ENCODE results near the gene HSF2BP.

Gene HSF2BP

DNA sequence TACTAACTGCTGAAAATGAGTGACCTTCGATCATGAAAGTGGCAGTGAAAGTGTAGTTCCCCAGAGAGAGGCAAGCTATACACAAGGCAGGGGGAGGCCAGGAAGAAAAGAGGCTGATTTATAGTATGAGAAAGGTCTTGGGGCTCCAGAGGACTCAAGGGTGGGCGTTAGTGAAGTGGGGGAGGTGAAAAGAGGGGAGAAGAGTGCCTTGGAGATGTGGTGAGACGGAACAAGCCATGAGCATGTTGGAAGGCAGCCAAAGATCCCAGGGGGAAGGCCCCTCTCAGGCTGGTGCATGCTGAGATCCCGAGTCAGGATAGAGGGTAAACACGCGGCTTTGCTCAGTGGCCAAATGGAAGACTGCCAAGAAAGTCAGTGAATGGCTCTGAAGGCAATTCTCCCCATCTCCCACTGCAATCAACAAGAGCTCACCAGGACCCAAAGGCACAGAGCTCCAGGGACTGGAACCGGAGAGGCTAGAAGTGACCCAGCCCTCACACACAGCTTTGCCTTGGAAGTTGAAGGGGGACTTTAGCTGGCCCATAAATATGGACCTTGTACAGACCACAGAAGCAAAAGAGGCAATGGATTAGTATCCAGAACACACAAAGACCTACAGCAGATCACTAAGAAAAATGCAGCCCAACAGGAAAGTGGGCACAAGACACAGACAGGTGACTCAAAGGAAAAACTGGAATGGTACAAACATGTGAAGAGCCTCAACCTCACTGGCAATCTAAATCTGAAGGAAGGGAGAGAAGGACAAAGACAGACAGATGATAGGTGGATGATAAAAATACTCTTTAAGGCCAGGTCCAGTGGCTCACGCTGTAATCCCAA lies 49.6 kb downstream of the HSF2BP start:
- Histone ChIP-seq H3K9me3 (replicated peaks in 1 of 11) (no peaks in the 10 kb centered on the region), H3K27me3 (peaks cover 0 to 33% (median 0%) of the 10 kb centered on the region in 11 experiments; a peak in 4 of 22 replicates), H3K4me1 (peaks cover 5 to 37% (median 20%) of the 10 kb centered on the region in 10 experiments; a peak in 18 of 20 replicates), H3K36me3 (no peaks in the 10 kb centered on the region), H3K4me3 (no peak overlapping the region), H3K4me2 (no peak overlapping the region), H3K27ac (no peak overlapping the region), H3K9ac (no peak overlapping the region), H4K20me1 (peaks cover 0 to 8% (median 0%) of the 10 kb centered on the region in 11 experiments; a peak in 2 of 22 replicates)
- TF ChIP-seq Cebpa-rat (IDR thresholded peaks at IDR 0.05), result no peak

DNA sequence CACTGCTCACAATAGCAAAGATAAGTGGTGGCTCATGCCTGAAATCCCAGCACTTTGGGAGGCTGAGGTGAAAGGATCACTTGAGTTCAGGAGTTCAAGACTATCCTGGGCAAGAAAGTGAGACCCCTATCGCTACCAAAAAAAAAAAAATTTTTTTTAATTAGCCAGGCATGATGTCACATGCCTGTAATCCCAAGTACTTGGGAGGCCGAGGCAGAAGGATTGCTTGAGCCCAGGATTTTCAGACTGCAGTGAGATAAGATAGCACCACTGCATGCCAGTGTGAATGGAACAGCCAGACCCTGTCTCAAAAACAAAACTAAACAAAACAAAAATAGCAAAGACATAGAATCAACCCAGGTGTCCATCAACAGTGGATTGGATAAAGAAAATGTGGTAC lies 50.6 kb downstream of the HSF2BP start:
- Histone ChIP-seq H3K4me2 (peak overlapping the region in 8 of 11 experiments; percentile 1 to 62 (median 13); a peak in 7 of 22 replicates), H3K27ac (no peak overlapping the region), H3K9me3 (replicated peaks in 1 of 11) (no peaks in the 10 kb centered on the region), H3K36me3 (no peaks in the 10 kb centered on the region), H3K4me3 (no peak overlapping the region), H3K4me1 (peaks cover 8 to 47% (median 20%) of the 10 kb centered on the region in 10 experiments; a peak in 19 of 20 replicates), H3K27me3 (peaks cover 0 to 33% (median 0%) of the 10 kb centered on the region in 11 experiments; a peak in 4 of 22 replicates), H4K20me1 (peaks cover 0 to 8% (median 0%) of the 10 kb centered on the region in 11 experiments; a peak in 2 of 22 replicates), H3K9ac (no peak overlapping the region)
- TF ChIP-seq Cebpa-rat (IDR thresholded peaks at IDR 0.05), result no peak

DNA sequence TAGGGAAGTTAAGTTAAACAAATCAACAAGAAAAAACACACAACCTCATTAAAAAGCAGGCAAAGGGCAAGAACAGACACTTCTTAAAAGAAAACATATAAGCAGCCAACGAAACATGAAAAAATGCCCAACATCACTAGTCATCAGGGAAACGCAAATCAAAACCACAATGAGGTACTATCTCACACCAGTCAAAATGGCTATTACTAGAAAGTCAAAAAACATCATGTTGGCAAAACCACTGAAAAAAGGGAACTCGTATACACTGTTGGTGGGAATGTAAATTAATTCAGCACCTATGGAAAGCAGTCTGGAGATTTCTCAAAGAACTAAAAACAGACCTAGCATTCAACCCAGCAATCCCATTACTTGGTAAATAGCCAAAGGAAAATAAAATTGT lies 51.1 kb downstream of the HSF2BP start:
- Histone ChIP-seq H3K9me3 (replicated peaks in 1 of 11) (no peaks in the 10 kb centered on the region), H3K4me3 (no peak overlapping the region), H4K20me1 (peaks cover 0 to 10% (median 0%) of the 10 kb centered on the region in 11 experiments; a peak in 2 of 22 replicates), H3K9ac (no peak overlapping the region), H3K36me3 (no peaks in the 10 kb centered on the region), H3K4me1 (peaks cover 10 to 47% (median 21%) of the 10 kb centered on the region in 10 experiments; a peak in 19 of 20 replicates), H3K4me2 (peak overlapping the region in 9 of 11 experiments; percentile 1 to 62 (median 14); a peak in 10 of 22 replicates), H3K27ac (no peak overlapping the region), H3K27me3 (peaks cover 0 to 33% (median 0%) of the 10 kb centered on the region in 11 experiments; a peak in 4 of 22 replicates)
- no peak for TF ChIP-seq Cebpa-rat (IDR thresholded peaks at IDR 0.05)

DNA sequence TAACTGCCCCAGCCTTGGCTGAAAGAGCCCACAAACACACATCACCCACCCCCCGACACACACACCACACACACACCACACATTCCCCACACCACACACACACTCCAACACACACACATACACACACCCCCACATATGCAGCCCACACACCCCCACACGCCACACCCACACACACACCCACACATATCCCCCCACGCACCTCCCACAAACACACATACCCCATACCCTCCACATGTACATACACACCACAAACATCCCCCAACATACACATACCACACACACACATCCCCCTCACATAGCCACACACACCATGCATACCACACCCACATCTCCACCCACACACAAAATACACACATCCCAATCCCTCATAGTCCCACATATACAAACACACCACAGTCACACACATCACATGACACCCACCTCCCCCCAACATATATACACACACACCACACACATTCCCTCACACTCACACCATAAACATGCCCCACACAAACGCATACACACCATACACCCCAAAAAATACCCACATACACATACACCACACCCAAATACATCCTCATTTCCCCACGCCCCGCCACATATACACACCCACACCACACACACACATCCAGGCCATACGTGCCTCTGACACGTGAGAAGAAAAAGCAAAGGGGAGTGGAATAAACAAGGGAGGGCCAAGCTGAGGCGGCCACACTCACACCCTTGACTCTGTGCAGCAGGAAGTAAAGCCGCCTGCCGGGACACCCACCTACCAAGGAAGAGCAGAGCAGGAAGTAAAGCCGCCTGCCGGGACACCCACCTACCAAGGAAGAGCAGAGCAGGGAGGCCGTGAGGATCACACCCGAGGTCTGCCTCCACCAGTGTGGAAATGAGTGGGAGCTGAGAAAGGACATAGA lies 53.7 kb downstream of the HSF2BP start:
- no peak for TF ChIP-seq Cebpa-rat (IDR thresholded peaks at IDR 0.05)
- peaks cover 10 to 53% (median 15%) of the 10 kb centered on the region in 10 experiments; a peak in 18 of 20 replicates for H3K4me1 ChIP-seq
- H4K20me1 ChIP-seq, result peaks cover 0 to 5% (median 0%) of the 10 kb centered on the region in 11 experiments; a peak in 3 of 22 replicates
- no peak overlapping the region for H3K27ac ChIP-seq
- H3K27me3 ChIP-seq, result peaks cover 0 to 33% (median 0%) of the 10 kb centered on the region in 11 experiments; a peak in 4 of 22 replicates
- no peaks in the 10 kb centered on the region for H3K9me3 ChIP-seq (replicated peaks in 1 of 11)
- no peak overlapping the region for H3K9ac ChIP-seq
- no peaks in the 10 kb centered on the region for H3K36me3 ChIP-seq
- no peak overlapping the region for H3K4me3 ChIP-seq
- 0 out of 22 replicates have a peak overlapping the region, but pooled peaks of 1 of the 11 experiments have one; percentile 76 for H3K4me2 ChIP-seq

DNA sequence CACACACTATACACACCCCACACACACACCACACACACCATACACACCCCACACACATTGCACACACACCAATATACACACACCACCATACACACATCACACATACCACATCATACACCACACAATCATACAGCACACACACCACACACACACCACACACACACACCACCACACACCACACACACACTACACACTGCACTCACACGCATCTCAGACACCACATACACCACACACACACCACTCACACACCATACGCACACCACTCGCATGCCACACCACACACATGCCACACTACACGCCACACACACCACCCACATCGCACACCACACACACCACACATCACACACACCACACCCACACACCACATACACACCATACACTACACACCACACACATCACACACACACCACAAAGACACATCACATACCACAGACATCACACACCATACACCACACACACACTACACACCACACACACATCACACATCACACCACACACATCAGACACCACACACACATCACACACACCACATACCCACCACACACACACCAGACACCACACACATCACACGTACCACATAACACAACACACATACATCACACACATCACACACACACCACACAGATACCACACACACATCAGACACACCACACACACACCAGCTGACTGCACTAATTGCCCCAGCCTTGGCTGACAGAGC lies 54.6 kb downstream of the HSF2BP start:
- peaks cover 0 to 27% (median 0%) of the 10 kb centered on the region in 11 experiments; a peak in 4 of 22 replicates for H3K27me3 ChIP-seq
- no peaks in the 10 kb centered on the region for H3K36me3 ChIP-seq
- peaks cover 16 to 58% (median 20%) of the 10 kb centered on the region in 10 experiments; a peak in 19 of 20 replicates for H3K4me1 ChIP-seq
- TF ChIP-seq Cebpa-rat (IDR thresholded peaks at IDR 0.05), result no peak
- peak overlapping the region in 2 of 11 experiments; percentile 76 to 78; a peak in 4 of 22 replicates for H3K4me2 ChIP-seq
- peaks cover 0 to 5% (median 0%) of the 10 kb centered on the region in 11 experiments; a peak in 3 of 22 replicates for H4K20me1 ChIP-seq
- no peak overlapping the region for H3K9ac ChIP-seq
- no peak overlapping the region for H3K27ac ChIP-seq
- H3K9me3 ChIP-seq (replicated peaks in 1 of 11), result no peaks in the 10 kb centered on the region
- H3K4me3 ChIP-seq, result no peak overlapping the region

DNA sequence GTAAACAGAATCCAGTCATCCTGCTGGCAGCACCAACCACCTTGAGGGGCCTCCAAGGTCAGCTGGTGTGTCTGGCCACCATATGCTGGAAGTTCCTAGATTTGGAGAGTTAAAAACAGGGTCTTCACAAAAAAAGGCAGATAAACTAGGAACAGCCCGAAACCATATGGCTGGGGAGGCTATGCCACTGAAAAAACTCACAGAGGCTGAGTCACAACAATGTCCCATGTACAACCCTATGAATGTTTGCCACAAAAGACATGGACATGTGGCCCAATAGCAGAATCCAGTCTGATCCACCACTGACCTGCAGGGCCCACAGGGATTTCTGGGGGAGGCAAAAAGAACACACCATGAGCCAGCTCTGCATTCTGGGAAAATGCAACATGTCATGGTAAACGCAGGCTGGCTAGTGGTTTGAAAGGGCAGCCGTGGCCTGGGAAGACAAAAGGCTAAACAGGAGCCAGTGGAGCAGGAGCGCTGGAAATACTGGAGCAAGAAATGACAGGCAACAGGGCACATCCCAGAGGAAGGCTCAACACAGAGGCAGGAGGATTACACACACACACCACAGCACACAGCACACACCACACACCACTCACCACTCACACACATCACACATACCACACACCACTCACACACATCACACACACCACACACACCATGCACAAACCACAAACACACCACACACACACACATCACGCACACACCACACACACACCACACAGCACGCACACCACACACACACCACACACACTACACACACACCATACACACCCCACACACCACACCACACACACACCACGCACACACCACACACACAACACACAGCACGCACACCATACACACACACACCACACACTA lies 55.4 kb downstream of the HSF2BP start:
- Histone ChIP-seq H3K4me1 (peaks cover 19 to 65% (median 24%) of the 10 kb centered on the region in 10 experiments; a peak in 19 of 20 replicates), H3K4me2 (peak overlapping the region in 5 of 11 experiments; percentile 15 to 78 (median 68); a peak in 9 of 22 replicates), H3K4me3 (no peak overlapping the region), H3K9me3 (replicated peaks in 1 of 11) (no peaks in the 10 kb centered on the region), H3K9ac (peak overlapping the region in 3 of 11 experiments; percentile 6 to 45 (median 42); a peak in 4 of 22 replicates), H4K20me1 (peaks cover 0 to 5% (median 0%) of the 10 kb centered on the region in 11 experiments; a peak in 1 of 22 replicates), H3K27me3 (peaks cover 0 to 19% (median 0%) of the 10 kb centered on the region in 11 experiments; a peak in 3 of 22 replicates), H3K27ac (peak overlapping the region in 3 of 11 experiments; percentile 55 to 67 (median 58); a peak in 6 of 22 replicates), H3K36me3 (no peaks in the 10 kb centered on the region)
- no peak for TF ChIP-seq Cebpa-rat (IDR thresholded peaks at IDR 0.05)

DNA sequence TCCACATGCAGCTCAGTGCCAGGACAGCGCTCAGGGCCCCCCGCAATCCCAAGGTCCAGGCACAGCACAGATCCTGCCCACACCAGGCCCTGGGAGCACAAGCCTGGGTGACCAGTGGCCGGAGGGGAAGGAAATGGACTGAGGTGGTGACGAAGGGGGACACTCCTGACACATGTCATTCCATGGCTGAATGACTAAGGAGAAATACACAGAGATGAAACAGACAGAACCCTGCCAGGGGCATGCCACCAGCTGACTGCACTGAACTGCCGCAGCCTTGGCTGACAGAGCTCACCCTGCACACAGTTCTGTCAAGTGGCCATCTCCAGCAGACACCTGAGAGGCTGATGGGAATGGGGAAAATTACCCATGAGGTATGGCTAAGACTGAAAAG lies 56.1 kb downstream of the HSF2BP start:
- Histone ChIP-seq H3K4me2 (peak overlapping the region in 5 of 11 experiments; percentile 15 to 78 (median 68); a peak in 10 of 22 replicates), H3K9me3 (replicated peaks in 1 of 11) (no peaks in the 10 kb centered on the region), H3K36me3 (no peaks in the 10 kb centered on the region), H3K27ac (peak overlapping the region in 4 of 11 experiments; percentile 23 to 67 (median 56); a peak in 7 of 22 replicates), H3K9ac (peak overlapping the region in 3 of 11 experiments; percentile 6 to 45 (median 42); a peak in 4 of 22 replicates), H4K20me1 (peaks cover 0 to 5% (median 0%) of the 10 kb centered on the region in 11 experiments; a peak in 1 of 22 replicates), H3K4me1 (peaks cover 15 to 61% (median 21%) of the 10 kb centered on the region in 10 experiments; a peak in 19 of 20 replicates), H3K27me3 (peaks cover 0 to 18% (median 0%) of the 10 kb centered on the region in 11 experiments; a peak in 3 of 22 replicates), H3K4me3 (no peak overlapping the region)
- no peak for TF ChIP-seq Cebpa-rat (IDR thresholded peaks at IDR 0.05)

Data from BLaER1 treated with 17β-estradiol and CSF1 and Interleukin-3, amounts not matched to agents 10 nM and 100 nM (cell line).